SIG-M5 treated with dmso at 0.1 percent for 504 hours (cell line): ENCODE results near the gene OLIG1.

Source experiments
- DNase-seq: peaks from one replicate; lab custom pipeline; 2025; ENCODE audit not compliant: unreplicated experiment; lab: John Stamatoyannopoulos, UW

OLIG1 gene

GRCh38 chr21:33069994-33070743 is at the start of gene OLIG1:
OLIG1 (plus strand) TSS chr21:33070141; CDS start chr21:33070247, 106 bp downstream.
- peak; percentile 49 for DNase-seq

- no peak for DNase-seq
Measured at GRCh38 chr21:33020558-33021100, 49.3 kb upstream of the OLIG1 start.

DNA sequence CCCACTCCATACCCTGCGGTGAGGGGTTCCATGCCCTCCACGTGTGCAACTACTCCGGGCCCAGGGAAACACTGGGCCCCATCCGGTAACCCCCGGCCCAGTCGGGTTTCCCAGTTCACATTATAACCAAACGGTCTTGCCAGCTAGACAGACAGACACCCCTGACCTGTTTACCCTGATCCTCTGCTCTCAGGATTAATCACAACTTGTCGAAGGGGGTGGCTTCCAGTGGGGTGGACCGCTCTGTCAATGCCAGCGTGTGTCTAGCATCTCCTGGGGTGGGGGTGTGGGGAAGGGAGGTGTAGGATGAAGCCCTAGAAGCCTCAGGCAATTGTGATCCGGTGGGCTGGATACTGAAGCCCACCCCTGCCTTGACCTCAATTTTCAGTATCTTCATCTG is 48.8 kb upstream of the OLIG1 start:
- DNase-seq: no peak

DNA sequence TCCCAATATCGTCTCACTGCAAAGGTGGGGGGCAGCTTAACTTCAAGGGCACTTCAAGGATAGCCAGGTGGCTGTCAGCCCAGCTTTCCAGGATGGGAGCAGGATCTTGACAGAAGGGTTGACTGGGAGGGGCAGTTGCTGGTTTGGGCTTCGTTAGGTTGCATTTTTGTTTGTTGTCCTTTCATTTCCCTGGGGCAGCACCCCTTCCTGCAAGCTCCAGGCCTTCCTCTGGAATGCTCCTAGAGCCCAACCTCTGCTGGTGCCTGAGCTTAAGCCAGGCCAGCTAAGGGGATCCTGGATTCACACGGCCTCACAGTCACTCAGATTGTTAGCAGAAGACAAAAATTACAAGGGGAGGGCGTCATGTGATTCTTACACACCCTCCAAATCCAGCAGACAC is 48.3 kb upstream of the OLIG1 start:
- DNase-seq: no peak

GRCh38 chr21:33022489-33022827 is 47.5 kb upstream of the OLIG1 start:
- no peak for DNase-seq

DNA sequence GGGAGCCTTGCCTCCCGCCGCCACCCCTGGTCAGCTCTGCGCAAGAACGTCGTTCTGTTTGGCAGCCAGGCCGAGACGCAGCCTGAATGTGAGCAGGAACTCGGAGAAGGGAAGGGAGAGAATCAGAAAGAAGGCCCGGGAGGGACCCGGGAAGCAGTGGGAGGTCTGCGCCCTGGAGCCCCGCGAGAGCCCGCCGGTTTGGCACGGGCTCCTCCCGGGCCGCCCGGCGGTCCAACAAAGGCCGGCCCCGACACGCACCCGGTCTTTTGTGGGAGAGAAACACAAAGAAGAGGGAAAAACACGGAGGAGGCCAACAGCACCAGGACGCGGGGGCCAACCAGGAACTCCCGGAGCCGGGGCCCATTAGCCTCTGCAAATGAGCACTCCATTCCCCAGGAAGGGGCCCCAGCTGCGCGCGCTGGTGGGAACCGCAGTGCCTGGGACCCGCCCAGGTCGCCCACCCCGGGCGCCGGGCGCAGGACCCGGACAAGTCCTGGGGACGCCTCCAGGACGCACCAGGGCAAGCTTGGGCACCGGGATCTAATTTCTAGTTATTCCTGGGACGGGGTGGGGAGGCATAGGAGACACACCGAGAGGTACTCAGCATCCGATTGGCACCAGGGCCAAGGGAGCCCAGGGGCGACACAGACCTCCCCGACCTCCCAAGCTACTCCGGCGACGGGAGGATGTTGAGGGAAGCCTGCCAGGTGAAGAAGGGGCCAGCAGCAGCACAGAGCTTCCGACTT is 46.9 kb upstream of the OLIG1 start:
- DNase-seq: no peak

DNA sequence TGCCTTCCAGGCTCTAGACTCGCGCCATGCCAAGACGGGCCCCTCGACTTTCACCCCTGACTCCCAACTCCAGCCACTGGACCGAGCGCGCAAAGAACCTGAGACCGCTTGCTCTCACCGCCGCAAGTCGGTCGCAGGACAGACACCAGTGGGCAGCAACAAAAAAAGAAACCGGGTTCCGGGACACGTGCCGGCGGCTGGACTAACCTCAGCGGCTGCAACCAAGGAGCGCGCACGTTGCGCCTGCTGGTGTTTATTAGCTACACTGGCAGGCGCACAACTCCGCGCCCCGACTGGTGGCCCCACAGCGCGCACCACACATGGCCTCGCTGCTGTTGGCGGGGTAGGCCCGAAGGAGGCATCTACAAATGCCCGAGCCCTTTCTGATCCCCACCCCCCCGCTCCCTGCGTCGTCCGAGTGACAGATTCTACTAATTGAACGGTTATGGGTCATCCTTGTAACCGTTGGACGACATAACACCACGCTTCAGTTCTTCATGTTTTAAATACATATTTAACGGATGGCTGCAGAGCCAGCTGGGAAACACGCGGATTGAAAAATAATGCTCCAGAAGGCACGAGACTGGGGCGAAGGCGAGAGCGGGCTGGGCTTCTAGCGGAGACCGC is 46.3 kb upstream of the OLIG1 start:
- no peak for DNase-seq

DNA sequence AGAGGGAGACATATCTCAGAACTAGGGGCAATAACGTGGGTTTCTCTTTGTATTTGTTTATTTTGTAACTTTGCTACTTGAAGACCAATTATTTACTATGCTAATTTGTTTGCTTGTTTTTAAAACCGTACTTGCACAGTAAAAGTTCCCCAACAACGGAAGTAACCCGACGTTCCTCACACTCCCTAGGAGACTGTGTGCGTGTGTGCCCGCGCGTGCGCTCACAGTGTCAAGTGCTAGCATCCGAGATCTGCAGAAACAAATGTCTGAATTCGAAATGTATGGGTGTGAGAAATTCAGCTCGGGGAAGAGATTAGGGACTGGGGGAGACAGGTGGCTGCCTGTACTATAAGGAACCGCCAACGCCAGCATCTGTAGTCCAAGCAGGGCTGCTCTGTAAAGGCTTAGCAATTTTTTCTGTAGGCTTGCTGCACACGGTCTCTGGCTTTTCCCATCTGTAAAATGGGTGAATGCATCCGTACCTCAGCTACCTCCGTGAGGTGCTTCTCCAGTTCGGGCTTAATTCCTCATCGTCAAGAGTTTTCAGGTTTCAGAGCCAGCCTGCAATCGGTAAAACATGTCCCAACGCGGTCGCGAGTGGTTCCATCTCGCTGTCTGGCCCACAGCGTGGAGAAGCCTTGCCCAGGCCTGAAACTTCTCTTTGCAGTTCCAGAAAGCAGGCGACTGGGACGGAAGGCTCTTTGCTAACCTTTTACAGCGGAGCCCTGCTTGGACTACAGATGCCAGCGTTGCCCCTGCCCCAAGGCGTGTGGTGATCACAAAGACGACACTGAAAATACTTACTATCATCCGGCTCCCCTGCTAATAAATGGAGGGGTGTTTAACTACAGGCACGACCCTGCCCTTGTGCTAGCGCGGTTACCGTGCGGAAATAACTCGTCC is 45.5 kb upstream of the OLIG1 start:
- no peak for DNase-seq

DNA sequence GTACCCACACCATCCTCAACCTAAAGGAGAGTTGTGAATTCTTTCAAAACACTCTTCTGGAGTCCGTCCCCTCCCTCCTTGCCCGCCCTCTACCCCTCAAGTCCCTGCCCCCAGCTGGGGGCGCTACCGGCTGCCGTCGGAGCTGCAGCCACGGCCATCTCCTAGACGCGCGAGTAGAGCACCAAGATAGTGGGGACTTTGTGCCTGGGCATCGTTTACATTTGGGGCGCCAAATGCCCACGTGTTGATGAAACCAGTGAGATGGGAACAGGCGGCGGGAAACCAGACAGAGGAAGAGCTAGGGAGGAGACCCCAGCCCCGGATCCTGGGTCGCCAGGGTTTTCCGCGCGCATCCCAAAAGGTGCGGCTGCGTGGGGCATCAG is 44.8 kb upstream of the OLIG1 start:
- DNase-seq: peak; percentile 9

DNA sequence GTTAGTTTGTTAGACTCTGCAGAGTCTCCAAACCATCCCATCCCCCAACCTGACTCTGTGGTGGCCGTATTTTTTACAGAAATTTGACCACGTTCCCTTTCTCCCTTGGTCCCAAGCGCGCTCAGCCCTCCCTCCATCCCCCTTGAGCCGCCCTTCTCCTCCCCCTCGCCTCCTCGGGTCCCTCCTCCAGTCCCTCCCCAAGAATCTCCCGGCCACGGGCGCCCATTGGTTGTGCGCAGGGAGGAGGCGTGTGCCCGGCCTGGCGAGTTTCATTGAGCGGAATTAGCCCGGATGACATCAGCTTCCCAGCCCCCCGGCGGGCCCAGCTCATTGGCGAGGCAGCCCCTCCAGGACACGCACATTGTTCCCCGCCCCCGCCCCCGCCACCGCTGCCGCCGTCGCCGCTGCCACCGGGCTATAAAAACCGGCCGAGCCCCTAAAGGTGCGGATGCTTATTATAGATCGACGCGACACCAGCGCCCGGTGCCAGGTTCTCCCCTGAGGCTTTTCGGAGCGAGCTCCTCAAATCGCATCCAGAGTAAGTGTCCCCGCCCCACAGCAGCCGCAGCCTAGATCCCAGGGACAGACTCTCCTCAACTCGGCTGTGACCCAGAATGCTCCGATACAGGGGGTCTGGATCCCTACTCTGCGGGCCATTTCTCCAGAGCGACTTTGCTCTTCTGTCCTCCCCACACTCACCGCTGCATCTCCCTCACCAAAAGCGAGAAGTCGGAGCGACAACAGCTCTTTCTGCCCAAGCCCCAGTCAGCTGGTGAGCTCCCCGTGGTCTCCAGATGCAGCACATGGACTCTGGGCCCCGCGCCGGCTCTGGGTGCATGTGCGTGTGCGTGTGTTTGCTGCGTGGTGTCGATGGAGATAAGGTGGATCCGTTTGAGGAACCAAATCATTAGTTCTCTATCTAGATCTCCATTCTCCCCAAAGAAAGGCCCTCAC is 44.2 kb upstream of the OLIG1 start, which contains the start of gene OLIG2:
OLIG2 (plus strand) TSS at position 447 of the 954 bp plus-strand sequence. CDS start 928 bp downstream, outside the sequence.
- DNase-seq: peak; percentile 67

DNA sequence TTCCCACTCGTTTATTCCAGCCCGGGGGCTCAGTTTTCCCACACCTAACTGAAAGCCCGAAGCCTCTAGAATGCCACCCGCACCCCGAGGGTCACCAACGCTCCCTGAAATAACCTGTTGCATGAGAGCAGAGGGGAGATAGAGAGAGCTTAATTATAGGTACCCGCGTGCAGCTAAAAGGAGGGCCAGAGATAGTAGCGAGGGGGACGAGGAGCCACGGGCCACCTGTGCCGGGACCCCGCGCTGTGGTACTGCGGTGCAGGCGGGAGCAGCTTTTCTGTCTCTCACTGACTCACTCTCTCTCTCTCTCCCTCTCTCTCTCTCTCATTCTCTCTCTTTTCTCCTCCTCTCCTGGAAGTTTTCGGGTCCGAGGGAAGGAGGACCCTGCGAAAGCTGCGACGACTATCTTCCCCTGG is 43.5 kb upstream of the OLIG1 start:
- no peak for DNase-seq

DNA sequence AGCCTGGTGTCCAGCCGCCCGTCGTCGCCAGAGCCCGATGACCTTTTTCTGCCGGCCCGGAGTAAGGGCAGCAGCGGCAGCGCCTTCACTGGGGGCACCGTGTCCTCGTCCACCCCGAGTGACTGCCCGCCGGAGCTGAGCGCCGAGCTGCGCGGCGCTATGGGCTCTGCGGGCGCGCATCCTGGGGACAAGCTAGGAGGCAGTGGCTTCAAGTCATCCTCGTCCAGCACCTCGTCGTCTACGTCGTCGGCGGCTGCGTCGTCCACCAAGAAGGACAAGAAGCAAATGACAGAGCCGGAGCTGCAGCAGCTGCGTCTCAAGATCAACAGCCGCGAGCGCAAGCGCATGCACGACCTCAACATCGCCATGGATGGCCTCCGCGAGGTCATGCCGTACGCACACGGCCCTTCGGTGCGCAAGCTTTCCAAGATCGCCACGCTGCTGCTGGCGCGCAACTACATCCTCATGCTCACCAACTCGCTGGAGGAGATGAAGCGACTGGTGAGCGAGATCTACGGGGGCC is 43.0 kb upstream of the OLIG1 start:
- DNase-seq: no peak

- DNase-seq: no peak
Measured at GRCh38 chr21:33027401-33028286, 42.3 kb upstream of the OLIG1 start.

DNA sequence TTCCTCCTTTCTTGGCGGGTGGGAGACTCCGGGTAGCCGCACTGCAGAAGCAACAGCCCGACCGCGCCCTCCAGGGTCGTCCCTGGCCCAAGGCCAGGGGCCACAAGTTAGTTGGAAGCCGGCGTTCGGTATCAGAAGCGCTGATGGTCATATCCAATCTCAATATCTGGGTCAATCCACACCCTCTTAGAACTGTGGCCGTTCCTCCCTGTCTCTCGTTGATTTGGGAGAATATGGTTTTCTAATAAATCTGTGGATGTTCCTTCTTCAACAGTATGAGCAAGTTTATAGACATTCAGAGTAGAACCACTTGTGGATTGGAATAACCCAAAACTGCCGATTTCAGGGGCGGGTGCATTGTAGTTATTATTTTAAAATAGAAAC is 41.7 kb upstream of the OLIG1 start:
- no peak for DNase-seq

DNA sequence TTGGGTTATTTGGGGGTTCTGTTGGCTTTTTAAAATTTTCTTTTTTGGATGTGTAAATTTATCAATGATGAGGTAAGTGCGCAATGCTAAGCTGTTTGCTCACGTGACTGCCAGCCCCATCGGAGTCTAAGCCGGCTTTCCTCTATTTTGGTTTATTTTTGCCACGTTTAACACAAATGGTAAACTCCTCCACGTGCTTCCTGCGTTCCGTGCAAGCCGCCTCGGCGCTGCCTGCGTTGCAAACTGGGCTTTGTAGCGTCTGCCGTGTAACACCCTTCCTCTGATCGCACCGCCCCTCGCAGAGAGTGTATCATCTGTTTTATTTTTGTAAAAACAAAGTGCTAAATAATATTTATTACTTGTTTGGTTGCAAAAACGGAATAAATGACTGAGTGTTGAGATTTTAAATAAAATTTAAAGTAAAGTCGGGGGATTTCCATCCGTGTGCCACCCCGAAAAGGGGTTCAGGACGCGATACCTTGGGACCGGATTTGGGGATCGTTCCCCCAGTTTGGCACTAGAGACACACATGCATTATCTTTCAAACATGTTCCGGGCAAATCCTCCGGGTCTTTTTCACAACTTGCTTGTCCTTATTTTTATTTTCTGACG is 41.1 kb upstream of the OLIG1 start:
- peak; percentile 30 for DNase-seq

DNA sequence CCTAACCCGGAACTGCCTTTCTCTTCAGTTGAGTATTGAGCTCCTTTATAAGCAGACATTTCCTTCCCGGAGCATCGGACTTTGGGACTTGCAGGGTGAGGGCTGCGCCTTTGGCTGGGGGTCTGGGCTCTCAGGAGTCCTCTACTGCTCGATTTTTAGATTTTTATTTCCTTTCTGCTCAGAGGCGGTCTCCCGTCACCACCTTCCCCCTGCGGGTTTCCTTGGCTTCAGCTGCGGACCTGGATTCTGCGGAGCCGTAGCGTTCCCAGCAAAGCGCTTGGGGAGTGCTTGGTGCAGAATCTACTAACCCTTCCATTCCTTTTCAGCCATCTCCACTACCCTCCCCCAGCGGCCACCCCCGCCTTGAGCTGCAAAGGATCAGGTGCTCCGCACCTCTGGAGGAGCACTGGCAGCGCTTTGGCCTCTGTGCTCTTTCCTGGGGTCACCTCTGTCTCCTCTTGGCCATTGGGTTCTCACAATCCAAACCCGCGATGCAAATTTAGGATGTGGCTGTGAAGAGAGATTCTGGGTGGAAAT is 40.5 kb upstream of the OLIG1 start:
- DNase-seq: no peak

GRCh38 chr21:33029975-33030461 is 39.9 kb upstream of the OLIG1 start:
- no peak for DNase-seq

DNA sequence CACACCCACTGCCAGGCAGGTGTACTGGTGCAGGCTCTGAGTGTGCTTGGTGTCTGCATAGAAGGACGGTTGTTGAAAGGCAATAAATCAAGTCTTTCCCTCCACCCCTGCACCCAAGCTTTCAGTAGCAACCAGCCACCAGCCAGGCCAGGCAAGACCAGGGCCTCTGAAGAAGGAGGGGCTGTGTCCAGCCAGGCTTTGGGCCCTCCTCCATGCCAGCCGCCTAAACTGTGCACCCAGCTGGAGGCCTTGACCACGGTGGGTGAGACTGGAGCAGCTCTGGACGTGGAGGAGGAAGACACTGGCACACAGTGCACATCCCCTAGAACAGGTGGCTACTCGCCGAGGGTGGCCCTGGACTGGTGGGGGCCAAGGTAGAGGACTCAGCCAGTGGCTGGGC is 39.3 kb upstream of the OLIG1 start:
- no peak for DNase-seq
